ENCODE data around the gene STK16. TPM values are rescaled to one million over a fixed set of nuclear protein-coding genes. Genes with fewer than 3 reads are reported as not detected.

The STK16 gene
- total and polyA plus RNA-seq, 7 donors: 11.6 to 38.5 (median 16.0) TPM

DNA sequence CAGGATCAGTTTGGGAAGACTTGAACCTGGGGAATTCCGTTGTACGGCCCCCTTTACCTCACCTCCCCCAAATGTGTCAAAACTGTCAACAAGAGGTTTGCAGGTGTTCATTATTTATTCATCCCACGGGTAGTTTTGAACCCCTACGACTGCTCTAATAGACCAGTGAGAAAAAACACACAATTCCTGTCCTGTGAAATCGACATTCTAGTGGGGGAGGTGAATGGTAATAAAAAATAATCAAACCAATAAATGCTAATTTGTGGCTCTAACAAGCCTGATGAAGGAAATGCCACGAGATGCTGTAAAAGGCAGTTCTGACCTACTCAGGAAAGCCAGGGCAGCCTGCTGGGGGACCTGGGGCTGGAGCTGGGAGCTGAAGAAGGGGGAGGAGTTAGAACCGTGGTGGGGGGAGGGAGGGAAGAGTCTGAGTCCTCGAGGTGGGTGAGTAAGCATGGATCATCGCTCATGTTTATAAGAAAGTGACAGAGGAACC is 33.4 kb downstream of the STK16 start:
- DNase-seq: no peak
- 11 to 15% (median 14%) methylated on average over 9 of the region's 9 CpGs for WGBS, 3 donors

DNA sequence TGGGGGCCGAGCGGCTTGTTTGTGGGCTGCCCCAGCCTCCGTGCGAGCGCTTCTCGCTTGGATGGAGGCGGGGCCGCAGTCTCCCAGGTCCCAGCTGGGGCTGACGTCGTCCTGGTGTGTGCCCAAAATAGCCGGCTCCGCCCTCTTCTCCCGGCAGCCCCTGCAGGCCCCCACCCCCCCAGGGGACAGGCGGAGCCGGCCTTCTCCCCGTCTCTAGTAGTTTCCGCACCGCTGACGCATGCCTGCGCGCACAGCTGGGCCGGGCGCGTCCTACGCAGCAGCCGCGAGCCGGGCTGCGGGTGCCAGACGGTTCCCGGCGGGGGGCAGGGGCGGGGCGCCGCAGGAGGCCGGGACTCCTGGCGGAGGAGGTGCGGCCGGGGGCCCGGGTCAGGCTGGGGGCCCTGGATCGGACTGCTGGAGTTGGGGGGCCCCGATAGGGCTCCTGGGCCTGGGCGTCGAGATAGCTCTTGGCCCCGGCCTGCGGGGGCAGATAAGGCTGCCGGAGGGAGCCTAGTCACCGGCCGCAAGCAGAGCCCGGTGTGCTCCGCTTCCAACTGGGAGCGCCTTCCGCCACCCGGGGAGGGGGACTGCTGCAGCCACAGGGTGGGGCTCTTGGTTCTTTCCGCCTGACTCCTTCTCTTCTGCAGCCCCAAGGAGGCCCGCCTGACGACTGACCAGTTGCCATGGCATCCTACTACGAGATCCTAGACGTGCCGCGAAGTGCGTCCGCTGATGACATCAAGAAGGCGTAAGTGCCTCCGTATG is 34.1 kb downstream of the STK16 start, which contains the start of gene DNAJB2:
Gene DNAJB2 (plus strand): TSS at position 216 of the 765 bp plus-strand sequence. CDS start 468 bp downstream, at position 684.
- peak; percentile 99 to 100 for DNase-seq
- H3K27me3 ChIP-seq (ENCODE audit: insufficient read depth in 3 of 3, low read length in 2 of 3): no peaks in the 10 kb centered on the region
- H3K27ac ChIP-seq: peak within 1 kb of the TSS; percentile 98
- H3K4me3 ChIP-seq: peak within 1 kb of the TSS; percentile 92
- intact Hi-C loops (cut with DNase I): no loop called here
- peaks cover 0 to 43% of the 10 kb centered on the region in 2 donors for H3K36me3 ChIP-seq (ENCODE audit: insufficient read depth in 1 of 2, low read depth in 1 of 2)
- 0 to 1% (median 0%) methylated on average over 47 to 65 of the region's 65 CpGs for WGBS, 3 donors
- H3K4me1 ChIP-seq: peaks cover 30% of the 10 kb centered on the region
- ATAC-seq: peak; percentile 91 to 93 (median 92)
- H3K9me3 ChIP-seq: no peaks in the 10 kb centered on the region
- TF ChIP-seq, protein P1, sequence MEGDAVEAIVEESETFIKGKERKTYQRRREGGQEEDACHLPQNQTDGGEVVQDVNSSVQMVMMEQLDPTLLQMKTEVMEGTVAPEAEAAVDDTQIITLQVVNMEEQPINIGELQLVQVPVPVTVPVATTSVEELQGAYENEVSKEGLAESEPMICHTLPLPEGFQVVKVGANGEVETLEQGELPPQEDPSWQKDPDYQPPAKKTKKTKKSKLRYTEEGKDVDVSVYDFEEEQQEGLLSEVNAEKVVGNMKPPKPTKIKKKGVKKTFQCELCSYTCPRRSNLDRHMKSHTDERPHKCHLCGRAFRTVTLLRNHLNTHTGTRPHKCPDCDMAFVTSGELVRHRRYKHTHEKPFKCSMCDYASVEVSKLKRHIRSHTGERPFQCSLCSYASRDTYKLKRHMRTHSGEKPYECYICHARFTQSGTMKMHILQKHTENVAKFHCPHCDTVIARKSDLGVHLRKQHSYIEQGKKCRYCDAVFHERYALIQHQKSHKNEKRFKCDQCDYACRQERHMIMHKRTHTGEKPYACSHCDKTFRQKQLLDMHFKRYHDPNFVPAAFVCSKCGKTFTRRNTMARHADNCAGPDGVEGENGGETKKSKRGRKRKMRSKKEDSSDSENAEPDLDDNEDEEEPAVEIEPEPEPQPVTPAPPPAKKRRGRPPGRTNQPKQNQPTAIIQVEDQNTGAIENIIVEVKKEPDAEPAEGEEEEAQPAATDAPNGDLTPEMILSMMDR (IDR thresholded peaks at IDR 0.05): no peak

More for the DNA sequence above, 33.4 kb downstream of the STK16 start:
- intact Hi-C loops (cut with DNase I): loop anchor here in 1 of 2 donors (1.0 kb wide), 1 partner anchor 16 kb away; no protein-coding TSS in a partner anchor
- Histone ChIP-seq H3K9me3 (no peaks in the 10 kb centered on the region), H3K4me1 (peaks cover 30% of the 10 kb centered on the region), H3K27ac (peak overlapping the region; percentile 98), H3K4me3 (peak overlapping the region; percentile 92), H3K27me3 (ENCODE audit: insufficient read depth in 3 of 3, low read length in 2 of 3) (no peaks in the 10 kb centered on the region), H3K36me3 (ENCODE audit: insufficient read depth in 1 of 2, low read depth in 1 of 2) (peaks cover 0 to 37% of the 10 kb centered on the region in 2 donors)
- TF ChIP-seq, protein P1 (IDR thresholded peaks at IDR 0.05): no peak
- peak in 1 of 4 donors; percentile 72 for ATAC-seq

GRCh38 chr2:219279916-219280516 is 34.7 kb downstream of the STK16 start:
- 35 to 40% (median 39%) methylated on average over 12 of the region's 12 CpGs for WGBS, 3 donors
- intact Hi-C loops (cut with DNase I): loop anchor here in 1 of 2 donors (5.0 kb wide), 1 partner anchor 107 kb away; the partner anchor contains the start of gene DNPEP
- Histone ChIP-seq H3K4me1 (peaks cover 30% of the 10 kb centered on the region), H3K9me3 (no peaks in the 10 kb centered on the region), H3K4me3 (peak overlapping the region; percentile 92), H3K27ac (peak overlapping the region; percentile 98), H3K36me3 (ENCODE audit: insufficient read depth in 1 of 2, low read depth in 1 of 2) (peaks cover 0 to 50% of the 10 kb centered on the region in 2 donors), H3K27me3 (ENCODE audit: insufficient read depth in 3 of 3, low read length in 2 of 3) (no peaks in the 10 kb centered on the region)
- TF ChIP-seq, protein P1 (IDR thresholded peaks at IDR 0.05): no peak
- ATAC-seq (no peak), DNase-seq (no peak)

DNA sequence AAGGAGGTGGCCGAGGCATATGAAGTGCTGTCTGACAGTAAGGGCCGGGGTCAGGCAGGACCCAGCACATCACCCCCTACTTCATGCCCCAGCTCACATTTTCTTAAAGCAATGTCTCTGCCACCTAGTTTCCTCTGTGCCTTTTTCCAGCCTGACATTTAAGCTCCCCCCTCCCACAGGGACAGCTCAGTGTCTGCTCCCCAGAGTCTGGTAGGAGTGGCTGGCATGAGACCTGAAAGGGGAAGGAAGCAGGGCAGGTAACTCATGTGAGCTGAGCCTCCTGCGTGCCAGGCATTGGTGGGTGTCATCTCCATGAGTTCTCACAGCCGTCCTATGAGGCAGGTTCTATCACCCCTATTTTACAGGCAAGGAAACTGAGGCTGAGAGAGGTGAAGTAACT is 35.4 kb downstream of the STK16 start:
- peaks cover 30% of the 10 kb centered on the region for H3K4me1 ChIP-seq
- no peaks in the 10 kb centered on the region for H3K9me3 ChIP-seq
- peak overlapping the region; percentile 92 for H3K4me3 ChIP-seq
- peak overlapping the region; percentile 98 for H3K27ac ChIP-seq
- peaks cover 0 to 56% of the 10 kb centered on the region in 2 donors for H3K36me3 ChIP-seq (ENCODE audit: insufficient read depth in 1 of 2, low read depth in 1 of 2)
- ATAC-seq (no peak), DNase-seq (no peak)
- TF ChIP-seq, protein P1 (IDR thresholded peaks at IDR 0.05): no peak
- H3K27me3 ChIP-seq (ENCODE audit: insufficient read depth in 3 of 3, low read length in 2 of 3): no peaks in the 10 kb centered on the region
- intact Hi-C loops (cut with DNase I): loop anchor here in 1 of 2 donors (5.0 kb wide), 1 partner anchor 107 kb away; the partner anchor contains the start of gene DNPEP
- 86 to 95% (median 93%) methylated on average over 4 of the region's 4 CpGs for WGBS, 3 donors
